ENCODE data around the gene F2RL3.

GRCh38 chr19:16904599-16904998, 15.8 kb downstream of the F2RL3 start:
- no peak for TF ChIP-seq SUZ12 (IDR thresholded peaks at IDR 0.05)
- no peak for TF ChIP-seq FOXK2 (IDR thresholded peaks at IDR 0.05)
- TF ChIP-seq TARDBP (IDR thresholded peaks at IDR 0.05): no peak
- TF ChIP-seq ARNT (IDR thresholded peaks at IDR 0.05): no peak
